ENCODE measurements around the gene KNL1. TPM values are rescaled to one million over a fixed set of nuclear protein-coding genes. Genes with fewer than 3 reads are reported as not detected.
"Not testable (repeated sequence)": the region's sequence is repeated elsewhere in the genome, so short reads cannot be mapped to it uniquely, and the experiment has no call there.

KNL1 gene, protein sequence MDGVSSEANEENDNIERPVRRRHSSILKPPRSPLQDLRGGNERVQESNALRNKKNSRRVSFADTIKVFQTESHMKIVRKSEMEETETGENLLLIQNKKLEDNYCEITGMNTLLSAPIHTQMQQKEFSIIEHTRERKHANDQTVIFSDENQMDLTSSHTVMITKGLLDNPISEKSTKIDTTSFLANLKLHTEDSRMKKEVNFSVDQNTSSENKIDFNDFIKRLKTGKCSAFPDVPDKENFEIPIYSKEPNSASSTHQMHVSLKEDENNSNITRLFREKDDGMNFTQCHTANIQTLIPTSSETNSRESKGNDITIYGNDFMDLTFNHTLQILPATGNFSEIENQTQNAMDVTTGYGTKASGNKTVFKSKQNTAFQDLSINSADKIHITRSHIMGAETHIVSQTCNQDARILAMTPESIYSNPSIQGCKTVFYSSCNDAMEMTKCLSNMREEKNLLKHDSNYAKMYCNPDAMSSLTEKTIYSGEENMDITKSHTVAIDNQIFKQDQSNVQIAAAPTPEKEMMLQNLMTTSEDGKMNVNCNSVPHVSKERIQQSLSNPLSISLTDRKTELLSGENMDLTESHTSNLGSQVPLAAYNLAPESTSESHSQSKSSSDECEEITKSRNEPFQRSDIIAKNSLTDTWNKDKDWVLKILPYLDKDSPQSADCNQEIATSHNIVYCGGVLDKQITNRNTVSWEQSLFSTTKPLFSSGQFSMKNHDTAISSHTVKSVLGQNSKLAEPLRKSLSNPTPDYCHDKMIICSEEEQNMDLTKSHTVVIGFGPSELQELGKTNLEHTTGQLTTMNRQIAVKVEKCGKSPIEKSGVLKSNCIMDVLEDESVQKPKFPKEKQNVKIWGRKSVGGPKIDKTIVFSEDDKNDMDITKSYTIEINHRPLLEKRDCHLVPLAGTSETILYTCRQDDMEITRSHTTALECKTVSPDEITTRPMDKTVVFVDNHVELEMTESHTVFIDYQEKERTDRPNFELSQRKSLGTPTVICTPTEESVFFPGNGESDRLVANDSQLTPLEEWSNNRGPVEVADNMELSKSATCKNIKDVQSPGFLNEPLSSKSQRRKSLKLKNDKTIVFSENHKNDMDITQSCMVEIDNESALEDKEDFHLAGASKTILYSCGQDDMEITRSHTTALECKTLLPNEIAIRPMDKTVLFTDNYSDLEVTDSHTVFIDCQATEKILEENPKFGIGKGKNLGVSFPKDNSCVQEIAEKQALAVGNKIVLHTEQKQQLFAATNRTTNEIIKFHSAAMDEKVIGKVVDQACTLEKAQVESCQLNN (N-terminal part only)
- 36.6 and 43.4 TPM in 2 replicates for total RNA-seq

DNA sequence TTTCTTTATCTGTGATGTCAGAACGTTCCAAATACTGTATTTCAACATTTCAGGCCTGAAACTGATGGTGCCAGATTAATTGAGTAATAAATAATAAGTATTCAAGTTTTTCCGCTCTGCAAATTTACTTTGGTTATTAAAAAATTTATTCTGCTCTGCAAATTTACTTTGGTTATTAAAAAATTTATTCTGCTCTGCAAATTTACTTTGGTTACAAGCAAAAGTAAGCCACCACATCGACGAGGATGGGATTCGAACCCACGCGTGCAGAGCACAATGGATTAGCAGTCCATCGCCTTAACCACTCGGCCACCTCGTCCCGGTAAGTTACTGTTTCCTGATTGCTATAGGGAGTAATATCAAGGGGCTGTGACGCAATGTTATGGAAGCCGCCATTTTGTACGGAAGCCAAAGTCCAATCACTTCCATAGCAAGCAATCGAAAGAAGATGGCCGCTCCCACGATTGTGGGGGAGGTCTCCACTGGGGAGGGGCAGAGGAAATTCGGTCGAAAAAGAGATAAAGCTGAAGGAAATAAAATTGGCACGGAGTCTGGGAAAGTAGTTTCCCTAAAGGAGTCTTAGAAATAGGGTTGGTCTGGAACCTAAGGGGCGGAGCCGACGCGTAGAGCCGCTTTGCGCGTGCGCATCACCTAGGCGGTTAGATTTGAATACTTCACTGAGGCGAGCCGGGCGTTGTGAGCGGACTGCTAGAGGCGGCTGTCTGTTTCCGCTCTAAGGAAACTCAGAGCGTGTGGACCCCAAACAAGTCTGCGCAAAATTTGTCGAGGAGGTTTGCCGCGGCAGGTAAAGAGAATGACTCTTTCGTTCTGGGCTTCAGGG is at the start of gene KNL1:
Gene KNL1 (plus strand): TSS at position 662 of the 841 bp plus-strand sequence. CDS start 8,683 bp downstream, outside the sequence.
- intact Hi-C loops (cut with micrococcal nuclease): loop anchor here (1.0 to 10.0 kb wide), 9 partner anchors 25 to 521 kb away; partner anchors contain the start of genes CCDC32, DNAJC17, KNSTRN and RMDN3

DNA sequence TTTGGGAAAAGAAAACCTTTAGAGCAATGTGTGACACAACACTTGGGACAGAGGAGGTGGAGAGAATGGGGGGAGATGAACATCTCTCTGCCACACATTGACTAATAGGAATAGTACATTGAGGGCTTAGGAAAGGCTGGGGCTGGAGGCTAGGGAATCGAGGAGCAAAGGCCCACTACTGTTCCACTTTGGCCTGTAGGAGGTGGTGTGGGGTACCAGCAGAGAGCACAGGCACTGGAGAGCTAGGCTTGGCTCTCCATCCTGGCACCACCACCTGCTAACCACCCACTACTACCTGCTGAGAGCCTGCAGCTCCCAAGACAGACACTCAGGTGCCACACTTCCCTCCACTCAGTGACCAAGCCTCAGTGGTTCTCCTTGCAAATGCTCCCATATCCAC is 48.6 kb upstream of the KNL1 start:
- intact Hi-C loops (cut with micrococcal nuclease): no loop called here

DNA sequence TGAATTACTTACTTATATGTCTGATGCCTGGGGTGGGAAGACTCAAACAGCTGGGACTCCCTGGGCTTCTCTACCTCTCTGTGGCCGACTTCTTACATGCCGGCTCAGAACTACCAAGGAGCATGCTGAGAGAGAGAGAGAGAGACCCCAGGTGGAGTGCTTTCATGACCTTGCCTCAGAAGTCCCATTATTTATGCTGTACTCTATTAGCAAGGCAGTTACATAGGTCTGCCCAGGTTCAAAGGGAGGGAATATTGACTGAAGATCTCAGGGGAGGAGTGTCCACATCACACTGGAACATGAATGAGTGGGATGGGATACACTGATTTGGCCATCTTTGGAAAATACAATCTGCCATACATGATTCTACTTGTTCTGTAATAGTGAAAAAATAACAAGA is 45.4 kb upstream of the KNL1 start:
- intact Hi-C loops (cut with micrococcal nuclease): no loop called here

DNA sequence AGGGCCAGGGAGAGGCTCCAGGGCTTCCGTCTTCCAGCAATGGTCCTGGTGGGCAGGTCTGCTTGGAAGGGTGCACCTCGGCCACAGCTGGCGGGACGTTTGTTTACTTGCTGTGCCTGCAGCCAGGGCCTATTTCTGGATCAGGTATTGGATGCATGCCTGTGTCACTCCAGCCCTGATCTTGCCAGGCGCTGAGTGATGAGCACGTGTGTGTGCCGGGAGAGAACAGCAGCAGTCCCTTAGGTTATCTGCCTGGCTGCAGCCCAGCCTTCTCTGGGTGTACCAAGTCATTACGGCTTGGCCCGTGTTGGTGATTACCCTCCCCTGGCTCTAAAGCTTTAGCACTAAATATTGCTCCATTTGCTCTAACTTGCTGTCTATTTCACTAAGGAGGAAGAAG is 44.2 kb upstream of the KNL1 start:
- intact Hi-C loops (cut with micrococcal nuclease): no loop called here

DNA sequence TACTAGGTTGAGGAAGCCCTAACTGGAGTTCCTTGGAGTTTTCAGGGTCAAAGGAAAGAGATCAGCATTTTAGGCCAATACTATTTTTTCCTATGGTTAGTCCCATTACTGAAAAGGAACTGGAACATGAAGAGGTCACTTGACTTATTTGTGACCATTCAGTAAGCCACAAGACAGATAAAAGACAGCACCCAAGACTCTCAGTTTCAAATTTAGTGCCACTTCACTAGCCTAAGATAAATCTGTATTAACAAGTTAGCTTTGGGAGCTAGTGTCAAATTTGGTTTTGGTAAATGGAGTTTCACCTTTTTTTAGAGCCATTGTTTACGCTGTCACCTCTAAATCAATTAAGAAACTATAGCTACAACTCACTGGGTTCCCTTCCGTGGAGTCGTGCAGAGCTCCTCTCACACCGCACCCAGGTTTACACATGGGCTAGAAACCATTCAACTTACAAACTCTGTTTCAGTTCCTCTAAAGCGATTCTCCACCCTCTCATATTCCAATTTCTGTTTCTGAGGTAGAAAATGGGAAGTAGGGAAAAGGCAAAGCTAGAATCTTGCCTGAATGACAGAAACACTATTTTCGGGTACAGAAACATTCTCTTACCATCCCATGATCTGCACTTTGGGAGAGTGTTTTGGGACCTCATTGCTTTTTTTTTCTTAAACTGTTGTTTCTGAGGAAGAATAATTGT is 43.6 kb upstream of the KNL1 start:
- intact Hi-C loops (cut with micrococcal nuclease): no loop called here

DNA sequence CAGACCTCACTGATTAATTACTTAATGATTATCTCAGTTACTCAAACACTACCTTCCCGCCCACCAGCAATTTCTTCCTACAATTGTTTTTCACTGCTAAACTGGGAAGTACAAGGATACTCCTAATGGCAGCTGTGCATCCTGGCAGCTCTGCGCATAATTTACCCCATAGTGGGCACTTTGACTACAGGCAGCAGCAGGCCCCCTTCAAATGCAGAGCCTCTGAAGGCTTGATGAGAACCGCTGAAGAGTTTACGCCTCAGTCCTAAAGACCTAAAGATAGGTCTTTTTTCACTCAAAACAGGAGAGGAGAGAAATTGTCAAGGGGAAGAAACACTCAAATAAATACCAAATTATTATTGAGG is 39.9 kb upstream of the KNL1 start:
- intact Hi-C loops (cut with micrococcal nuclease): no loop called here

DNA sequence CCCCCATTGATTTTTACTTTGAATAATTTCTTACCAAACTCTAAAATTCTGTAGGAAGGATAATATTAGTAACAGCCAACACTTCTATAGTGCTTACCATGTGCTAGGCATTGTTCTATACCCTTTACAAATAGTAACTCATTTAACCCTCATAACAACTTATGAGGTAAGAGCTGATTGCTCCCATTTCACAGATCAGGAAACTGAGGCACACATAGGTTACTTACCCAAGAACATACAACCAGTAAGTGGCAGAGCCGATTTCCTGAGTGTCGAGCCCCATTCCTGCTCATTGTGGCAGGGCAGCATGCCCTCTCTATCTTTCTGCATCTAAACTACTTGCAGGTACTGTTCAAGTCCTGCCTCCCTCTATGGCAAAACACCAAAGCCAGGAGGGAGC is 38.2 kb upstream of the KNL1 start:
- intact Hi-C loops (cut with micrococcal nuclease): no loop called here

DNA sequence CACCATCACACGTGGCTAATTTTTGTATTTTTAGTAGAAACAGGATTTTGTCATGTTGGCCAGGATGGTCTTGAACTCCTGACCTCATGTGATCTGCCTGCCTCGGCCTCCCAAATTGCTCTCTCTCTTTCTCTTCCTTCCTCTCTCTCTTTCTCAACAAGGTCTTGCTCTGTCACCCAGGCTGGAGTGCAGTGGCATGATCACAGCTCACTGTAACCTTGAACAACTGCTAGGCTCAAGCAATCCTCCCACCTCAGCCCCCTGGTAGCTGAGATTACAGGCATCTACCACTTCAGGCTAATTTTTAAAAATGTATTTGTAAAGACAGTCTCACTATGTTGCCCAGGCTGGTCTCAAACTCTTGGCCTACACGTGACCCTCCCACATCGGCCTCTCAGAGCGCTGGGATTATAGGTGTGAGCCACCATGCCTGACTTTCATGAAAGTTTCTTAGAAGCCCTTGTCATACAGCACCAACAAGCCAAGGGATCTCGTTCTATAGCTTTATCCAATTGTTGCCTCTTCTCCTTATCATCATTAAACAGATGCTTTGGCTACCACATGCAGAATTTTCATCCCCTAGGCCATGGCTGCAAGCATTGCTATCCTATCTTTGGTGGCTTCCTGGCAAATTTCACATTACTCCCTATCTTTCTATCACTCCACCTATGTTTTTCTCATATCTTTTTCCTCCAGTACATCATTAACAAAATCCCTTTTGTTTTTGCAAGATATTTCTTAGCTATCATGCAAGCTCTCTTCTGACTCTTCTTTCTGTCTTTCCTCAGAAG is 34.9 kb upstream of the KNL1 start:
- intact Hi-C loops (cut with micrococcal nuclease): no loop called here

DNA sequence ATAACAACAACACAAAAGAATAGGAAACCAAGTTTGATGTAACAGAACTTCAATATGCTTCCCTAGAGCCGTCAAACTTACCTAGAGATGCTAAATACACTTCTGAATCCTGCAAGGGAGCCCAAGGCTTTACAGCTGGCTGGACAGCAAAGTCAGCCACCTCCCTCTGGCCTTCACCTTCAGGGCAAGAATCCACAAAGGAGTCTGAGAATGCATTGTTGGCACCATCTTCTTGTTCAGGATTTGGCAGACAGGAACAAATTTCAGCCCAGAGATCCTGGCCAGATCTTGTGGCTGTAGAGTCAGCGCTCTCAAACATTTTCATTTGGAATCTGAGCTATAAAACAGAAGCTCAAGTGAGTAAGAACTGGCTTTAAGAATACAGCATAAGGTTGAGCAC is 31.4 kb upstream of the KNL1 start:
- intact Hi-C loops (cut with micrococcal nuclease): no loop called here

DNA sequence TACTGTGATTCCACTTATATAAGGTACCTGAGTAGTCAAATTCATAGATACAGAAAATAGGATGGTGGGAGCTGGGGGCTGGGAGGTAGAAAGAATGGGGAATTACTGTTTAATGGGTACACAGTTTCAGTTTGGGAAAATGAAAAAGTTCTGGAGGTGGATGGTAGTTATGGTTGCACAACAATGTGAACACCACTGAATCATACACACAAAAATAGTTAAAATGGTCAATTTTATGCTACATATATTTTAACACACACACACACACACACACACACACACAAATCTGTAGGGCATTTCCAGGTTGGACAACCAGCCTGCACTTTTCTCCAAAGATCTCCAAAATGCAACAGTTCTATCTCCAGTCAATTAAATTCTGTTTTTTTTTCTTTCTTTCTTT is 30.6 kb upstream of the KNL1 start:
- intact Hi-C loops (cut with micrococcal nuclease): no loop called here

DNA sequence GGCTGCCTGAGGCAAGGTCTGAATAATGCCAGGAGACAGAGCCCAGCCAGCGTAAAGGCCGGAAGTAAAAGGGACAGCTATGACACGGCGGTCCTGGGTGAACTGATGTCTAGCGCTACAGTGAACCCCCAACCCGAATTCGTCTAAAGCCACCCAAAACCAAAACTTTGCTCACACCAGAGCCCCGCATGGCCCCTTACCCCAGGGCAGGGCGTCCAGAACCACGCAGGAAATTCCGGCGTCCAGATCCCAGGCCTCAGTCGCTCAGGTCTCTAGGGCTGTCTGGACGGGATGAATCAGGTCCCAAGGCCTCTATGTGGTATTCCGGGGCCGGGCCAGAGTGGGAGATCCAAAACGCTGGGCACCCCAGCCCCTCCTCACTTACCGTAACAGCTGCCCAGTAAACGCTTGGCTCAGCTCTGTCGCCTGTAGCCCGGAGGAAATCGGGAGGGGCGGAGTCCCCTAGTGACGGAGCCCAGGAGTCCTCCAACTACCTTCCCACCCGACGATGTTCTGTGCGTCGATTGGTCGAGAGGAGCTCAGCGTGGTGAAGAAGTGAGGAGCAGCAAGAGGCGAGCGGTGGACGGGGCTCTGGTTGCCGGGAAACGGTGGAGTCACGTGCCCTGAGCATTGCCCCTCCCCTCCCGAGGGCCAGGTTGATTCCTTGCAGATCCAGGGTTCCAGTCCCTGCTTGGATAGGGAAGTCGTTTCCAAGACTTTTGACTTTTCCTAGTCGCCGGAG is 29.3 kb upstream of the KNL1 start, which contains the start of gene CCDC32:
Gene CCDC32 (minus strand): TSS at position 452 of the 742 bp plus-strand sequence. CDS start 2,027 bp downstream, outside the sequence.
- intact Hi-C loops (cut with micrococcal nuclease): loop anchor here (1.0 to 5.0 kb wide), 15 partner anchors 25 to 1983 kb away; partner anchors contain the start of genes BAHD1, CHAC1, CHST14 and DISP2

DNA sequence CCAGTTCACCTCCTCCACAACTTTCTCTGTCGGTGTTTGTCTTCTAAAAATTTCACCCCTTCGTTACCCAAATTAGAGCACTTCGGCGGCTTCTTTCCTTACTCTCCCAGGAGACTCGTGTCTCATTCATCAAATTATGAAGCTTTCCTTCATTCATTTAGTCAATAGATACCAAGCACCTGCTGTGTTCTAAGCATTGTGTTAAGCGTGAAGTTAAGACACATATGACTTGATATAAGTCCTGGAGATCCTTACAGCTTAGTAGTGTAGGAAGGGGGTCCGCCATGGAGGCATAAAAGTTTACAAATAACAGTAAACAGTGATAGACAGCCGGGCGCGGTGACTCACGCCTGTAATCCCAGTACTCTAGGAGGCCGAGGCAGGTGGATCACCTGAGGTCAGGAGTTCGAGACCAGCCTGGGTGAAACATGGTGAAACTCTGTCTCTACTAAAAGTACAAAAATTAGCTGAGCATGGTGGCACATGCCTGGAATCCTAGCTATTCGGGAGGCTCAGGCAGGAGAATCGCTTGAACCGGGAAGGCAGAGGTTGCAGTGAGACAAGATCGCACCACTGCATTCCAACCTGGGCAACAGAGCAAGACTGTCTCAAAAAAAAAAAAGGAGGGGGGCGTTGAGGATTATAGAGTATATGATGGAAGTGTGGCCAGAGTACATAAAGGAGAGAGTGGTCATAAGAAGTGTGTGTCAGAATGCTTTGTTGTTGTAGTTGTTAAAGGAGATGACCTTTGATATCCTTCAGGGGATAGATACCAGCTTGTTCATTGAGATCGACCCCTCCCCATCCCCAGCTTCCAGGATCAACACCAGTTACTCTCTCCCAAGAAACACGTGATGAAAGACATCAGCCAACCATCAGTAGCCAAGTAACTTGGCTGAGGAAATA is 28.5 kb upstream of the KNL1 start:
- intact Hi-C loops (cut with micrococcal nuclease): loop anchor here (1.0 to 5.0 kb wide), 14 partner anchors 24 to 1982 kb away; partner anchors contain the start of genes CHAC1, CHST14, DISP2 and HAUS2

DNA sequence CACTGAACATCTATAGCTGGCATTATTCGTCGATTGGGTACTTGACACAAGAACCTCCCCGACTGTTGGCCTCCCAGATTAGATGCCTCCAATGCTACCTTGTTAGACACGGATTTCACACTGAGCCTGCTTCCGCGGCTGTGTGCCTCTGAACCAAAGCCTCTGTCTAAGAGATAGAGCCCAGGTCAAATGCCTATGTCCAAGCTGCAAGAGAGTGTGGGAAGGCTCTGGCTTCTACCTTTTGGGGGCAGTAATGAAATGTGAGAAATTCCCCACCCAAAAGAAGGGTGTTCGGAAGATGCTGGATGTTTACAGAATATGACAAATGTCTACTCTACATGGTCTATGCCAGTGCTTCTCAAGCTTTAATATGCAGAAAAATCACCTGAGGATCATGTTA is 26.9 kb upstream of the KNL1 start:
- intact Hi-C loops (cut with micrococcal nuclease): loop anchor here (5.0 kb wide), 6 partner anchors 175 to 1980 kb away; partner anchors contain the start of genes DISP2, HAUS2, LRRC57 and RTF1

DNA sequence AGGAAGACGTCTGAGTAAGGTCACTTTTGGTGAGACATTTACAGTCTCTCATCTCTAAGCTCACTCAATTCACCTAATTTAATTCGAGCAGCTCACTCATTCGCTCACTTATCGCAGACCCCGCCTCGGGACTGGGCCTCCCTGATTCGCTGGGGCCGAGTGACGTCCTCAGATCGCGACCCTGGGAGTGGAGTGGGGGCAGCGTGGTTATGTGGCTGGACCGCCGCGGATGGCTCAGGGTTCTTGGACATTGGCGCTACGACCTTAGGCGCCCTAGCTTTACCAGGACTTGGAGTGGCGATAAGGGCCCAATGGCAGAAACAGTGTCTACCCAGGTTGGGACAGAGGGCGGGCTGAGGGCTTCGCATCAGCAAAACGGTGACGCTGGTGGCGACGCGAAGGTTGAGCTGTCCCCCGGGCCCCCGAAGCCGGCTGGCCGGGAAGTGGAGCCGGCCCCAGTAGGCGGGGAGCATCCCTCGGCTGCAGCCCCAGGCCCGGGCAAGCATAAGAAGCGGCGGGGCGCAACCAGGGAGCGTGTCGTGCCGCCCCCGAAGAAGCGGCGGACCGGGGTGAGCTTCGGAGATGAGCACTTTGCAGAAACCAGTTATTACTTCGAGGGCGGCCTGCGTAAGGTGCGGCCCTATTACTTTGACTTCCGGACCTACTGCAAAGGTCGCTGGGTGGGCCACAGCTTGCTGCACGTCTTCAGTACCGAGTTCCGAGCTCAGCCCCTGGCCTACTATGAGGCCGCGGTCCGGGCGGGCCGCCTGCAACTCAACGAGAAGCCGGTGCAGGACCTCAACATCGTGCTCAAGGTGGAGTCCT is 24.7 kb upstream of the KNL1 start, which contains the start of gene RPUSD2:
Gene RPUSD2 (plus strand): TSS at position 171 of the 825 bp plus-strand sequence. CDS start 39 bp downstream, at position 210.
- intact Hi-C loops (cut with micrococcal nuclease): loop anchor here (1.0 to 5.0 kb wide), 12 partner anchors 20 to 1978 kb away; partner anchors contain the start of genes BAHD1, DISP2, HAUS2 and KNL1

DNA sequence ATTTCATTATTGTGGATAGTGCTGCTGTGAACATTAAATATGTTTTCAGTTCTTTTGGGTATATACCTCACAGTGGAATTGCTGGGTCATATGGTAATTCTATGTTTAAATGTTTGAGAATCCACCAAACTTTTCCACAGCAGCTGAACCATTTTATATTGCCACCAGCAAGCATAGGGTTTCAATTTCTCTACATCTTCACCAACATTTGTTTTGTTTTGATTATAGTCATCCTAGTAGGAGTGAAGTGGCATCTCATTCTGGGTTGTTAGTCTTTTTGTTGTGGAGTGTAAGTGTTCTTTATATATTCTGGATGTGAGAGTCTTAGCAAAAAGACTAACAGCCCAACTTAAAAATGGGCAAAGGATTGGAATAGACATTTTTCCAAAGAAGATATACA is 18.9 kb upstream of the KNL1 start:
- intact Hi-C loops (cut with micrococcal nuclease): no loop called here

DNA sequence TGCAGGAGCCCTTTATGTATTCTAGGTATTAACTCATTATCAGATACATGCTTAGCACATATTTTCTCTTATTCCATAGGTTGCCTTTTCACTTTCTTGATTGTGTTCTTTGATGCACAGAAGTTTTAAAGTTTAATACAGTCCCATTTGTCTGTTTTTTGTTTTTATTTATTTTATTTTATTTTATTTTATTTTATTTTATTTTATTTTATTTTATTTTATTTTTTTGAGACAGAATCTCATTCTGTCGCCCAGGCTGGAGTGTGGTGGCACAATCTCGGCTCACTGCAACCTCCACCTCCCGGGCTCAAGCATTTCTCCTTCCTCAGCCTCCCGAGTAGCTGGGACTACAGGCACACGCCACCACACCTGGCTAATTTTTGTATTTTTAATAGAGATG is 17.1 kb upstream of the KNL1 start:
- intact Hi-C loops (cut with micrococcal nuclease): not testable (repeated sequence)
